Calu3 (cell line): ENCODE results near the gene PADI1. TPM values are rescaled to one million over a fixed set of nuclear protein-coding genes. Genes with fewer than 3 reads are reported as not detected.

Source experiments
- BruUV-seq: library from RNA; stranded (reverse); fragments of 400-500 nt; replicated peaks from 2 replicates; lab custom pipeline; 2021; lab: Mats Ljungman, UMichigan
- CTCF ChIA-PET: fragments of 300-600 bp; sonication (Branson Sonifier 250); formaldehyde crosslinking; loops from one replicate; lab custom pipeline; 2022; ENCODE audit warnings: antibody characterized with exemption; lab: Charles Lee
- DNase-seq: peaks from one replicate; pipeline ENCODE4 v3.0.0; 2022
- H3K27ac Mint-ChIP-seq: one replicate; pipeline ENCODE4 v1.8.0; 2022; ENCODE audit warnings: mixed read lengths; ENCODE audit not compliant: unreplicated experiment
- H3K27me3 Mint-ChIP-seq: one replicate; pipeline ENCODE4 v1.8.0; 2022; ENCODE audit warnings: mixed read lengths; ENCODE audit not compliant: unreplicated experiment
- H3K36me3 Mint-ChIP-seq: one replicate; pipeline ENCODE4 v1.8.0; 2022; ENCODE audit warnings: mild to moderate bottlenecking, moderate library complexity, mixed read lengths; ENCODE audit not compliant: insufficient read depth, unreplicated experiment
- H3K4me1 Mint-ChIP-seq: one replicate; pipeline ENCODE4 v1.8.0; 2022; ENCODE audit warnings: mild to moderate bottlenecking, low read depth, mixed read lengths; ENCODE audit not compliant: unreplicated experiment
- H3K4me3 Mint-ChIP-seq: one replicate; pipeline ENCODE4 v1.8.0; 2022; ENCODE audit warnings: mild to moderate bottlenecking, low read depth, moderate library complexity, mixed read lengths; ENCODE audit not compliant: unreplicated experiment
- H3K9me3 Mint-ChIP-seq: one replicate; pipeline ENCODE4 v1.8.0; 2022; ENCODE audit warnings: low read depth, mixed read lengths; ENCODE audit not compliant: unreplicated experiment
- intact Hi-C: fragments of 100-400 bp; cut with micrococcal nuclease; formaldehyde crosslinking; loops from one replicate; pipeline ENCODE4 v1.10.0; 2022; ENCODE audit not compliant: unreplicated experiment
- total RNA-seq: library from RNA; stranded (reverse); gene quantifications from 2 replicates; pipeline ENCODE4 v1.2.3, GENCODE V29; 2022
- TF ChIP-seq, protein P1 (sequence below): fragments of 200-600 bp; IDR thresholded peaks from one replicate; pipeline ENCODE4 v1.8.0; 2022; ENCODE audit warnings: antibody characterized with exemption; ENCODE audit not compliant: unreplicated experiment

The PADI1 gene
- total RNA-seq, 1 experiment from 2014 or later: 2.3 TPM

DNA sequence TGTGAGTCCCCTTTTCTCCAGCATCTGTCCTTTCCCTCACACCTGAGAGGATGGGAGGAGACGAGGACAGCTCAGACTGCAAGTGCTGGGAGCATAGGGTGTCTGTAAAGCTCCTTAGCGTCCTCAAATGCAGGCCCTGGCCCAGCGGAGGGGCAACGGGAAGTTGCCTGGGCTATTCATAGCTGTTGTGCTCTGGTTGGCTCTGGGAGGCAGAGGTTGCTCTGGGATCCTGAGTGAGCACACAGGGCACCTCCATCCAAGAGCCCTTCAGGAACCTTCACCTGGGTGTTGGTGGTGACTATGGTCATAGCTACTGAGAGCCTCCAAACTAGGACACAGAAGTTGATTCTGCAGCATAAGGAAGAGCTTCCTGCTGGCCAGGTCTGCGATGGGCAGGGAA, 2.6 kb downstream of the PADI1 start:
- BruUV-seq: TSS peak; percentile 37
- intact Hi-C loops: no loop called here
- peaks cover 17% of the 10 kb centered on the region for H3K36me3 Mint-ChIP-seq
- TF ChIP-seq, protein P1, sequence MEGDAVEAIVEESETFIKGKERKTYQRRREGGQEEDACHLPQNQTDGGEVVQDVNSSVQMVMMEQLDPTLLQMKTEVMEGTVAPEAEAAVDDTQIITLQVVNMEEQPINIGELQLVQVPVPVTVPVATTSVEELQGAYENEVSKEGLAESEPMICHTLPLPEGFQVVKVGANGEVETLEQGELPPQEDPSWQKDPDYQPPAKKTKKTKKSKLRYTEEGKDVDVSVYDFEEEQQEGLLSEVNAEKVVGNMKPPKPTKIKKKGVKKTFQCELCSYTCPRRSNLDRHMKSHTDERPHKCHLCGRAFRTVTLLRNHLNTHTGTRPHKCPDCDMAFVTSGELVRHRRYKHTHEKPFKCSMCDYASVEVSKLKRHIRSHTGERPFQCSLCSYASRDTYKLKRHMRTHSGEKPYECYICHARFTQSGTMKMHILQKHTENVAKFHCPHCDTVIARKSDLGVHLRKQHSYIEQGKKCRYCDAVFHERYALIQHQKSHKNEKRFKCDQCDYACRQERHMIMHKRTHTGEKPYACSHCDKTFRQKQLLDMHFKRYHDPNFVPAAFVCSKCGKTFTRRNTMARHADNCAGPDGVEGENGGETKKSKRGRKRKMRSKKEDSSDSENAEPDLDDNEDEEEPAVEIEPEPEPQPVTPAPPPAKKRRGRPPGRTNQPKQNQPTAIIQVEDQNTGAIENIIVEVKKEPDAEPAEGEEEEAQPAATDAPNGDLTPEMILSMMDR: no peak
- H3K9me3 Mint-ChIP-seq: peaks cover 3% of the 10 kb centered on the region
- CTCF ChIA-PET: interaction anchor here (0.5 to 2.0 kb wide), 3 partner anchors 21 to 82 kb away, joined by 4 to 7 read pairs (median 5); no protein-coding TSS in a partner anchor
- H3K27me3 Mint-ChIP-seq: no peaks in the 10 kb centered on the region
- peaks cover 69% of the 10 kb centered on the region for H3K4me1 Mint-ChIP-seq
- peak overlapping the region; percentile 83 for H3K27ac Mint-ChIP-seq
- no peak overlapping the region for H3K4me3 Mint-ChIP-seq
- DNase-seq: no peak

DNA sequence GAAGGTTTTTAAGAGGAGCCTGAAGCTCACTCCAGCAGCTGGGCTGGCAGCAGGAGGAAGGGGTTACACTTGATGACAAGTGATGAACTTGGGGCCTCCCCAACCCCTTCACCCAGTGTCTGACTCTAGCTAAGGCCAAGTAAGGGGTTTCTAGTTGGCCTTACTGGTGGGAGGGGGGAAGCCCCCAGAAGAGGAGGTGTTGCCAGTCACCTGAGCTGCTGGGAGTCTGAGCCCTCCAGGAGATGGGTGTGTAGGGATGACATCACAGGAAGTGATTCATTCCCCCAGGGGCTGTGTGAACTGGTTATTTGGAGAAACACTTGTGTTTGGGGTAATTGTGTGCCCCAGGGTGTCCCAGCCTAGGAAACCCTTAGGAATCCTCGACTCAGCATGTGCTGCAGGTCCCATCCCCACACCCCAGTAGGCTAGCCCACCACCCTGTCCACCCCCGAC, 3.1 kb downstream of the PADI1 start:
- CTCF ChIA-PET: interaction anchor here (0.5 to 2.0 kb wide), 5 partner anchors 19 to 83 kb away, joined by 3 to 7 read pairs (median 4); no protein-coding TSS in a partner anchor
- no TSS peak for BruUV-seq
- Mint-ChIP-seq H3K27me3 (no peaks in the 10 kb centered on the region), H3K4me3 (no peak overlapping the region), H3K9me3 (peaks cover under 1% of the 10 kb centered on the region), H3K36me3 (peaks cover 18% of the 10 kb centered on the region), H3K27ac (peak overlapping the region; percentile 83), H3K4me1 (peaks cover 69% of the 10 kb centered on the region)
- intact Hi-C loops: no loop called here
- DNase-seq: peak; percentile 71
- TF ChIP-seq, protein P1: no peak

DNA sequence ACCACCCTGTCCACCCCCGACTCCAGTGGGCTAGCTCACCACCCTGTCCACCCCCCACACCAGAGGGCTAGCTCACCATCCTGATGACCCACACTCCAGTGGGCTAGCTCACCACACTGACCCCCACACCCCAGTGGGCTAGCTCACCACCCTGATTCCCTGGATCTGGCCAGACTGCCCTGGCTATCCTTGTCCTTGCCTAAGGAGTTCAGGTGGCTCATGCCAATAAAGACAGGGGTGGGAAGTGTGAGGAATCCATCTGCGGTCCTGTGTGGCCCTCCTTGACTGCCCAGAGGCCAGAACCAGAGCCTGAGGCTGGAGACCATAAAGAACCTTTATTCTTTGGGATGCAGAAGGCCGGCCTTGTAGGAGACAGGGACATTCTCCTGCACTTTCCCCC, 3.6 kb downstream of the PADI1 start:
- no TSS peak for BruUV-seq
- Mint-ChIP-seq H3K4me1 (peaks cover 69% of the 10 kb centered on the region), H3K36me3 (peaks cover 19% of the 10 kb centered on the region), H3K9me3 (no peaks in the 10 kb centered on the region), H3K27ac (peak overlapping the region; percentile 83), H3K27me3 (no peaks in the 10 kb centered on the region), H3K4me3 (no peak overlapping the region)
- CTCF ChIA-PET: interaction anchor here (0.7 to 2.0 kb wide), 4 partner anchors 18 to 80 kb away, joined by 3 to 7 read pairs (median 4); no protein-coding TSS in a partner anchor
- TF ChIP-seq, protein P1: no peak
- intact Hi-C loops: no loop called here
- DNase-seq: no peak

DNA sequence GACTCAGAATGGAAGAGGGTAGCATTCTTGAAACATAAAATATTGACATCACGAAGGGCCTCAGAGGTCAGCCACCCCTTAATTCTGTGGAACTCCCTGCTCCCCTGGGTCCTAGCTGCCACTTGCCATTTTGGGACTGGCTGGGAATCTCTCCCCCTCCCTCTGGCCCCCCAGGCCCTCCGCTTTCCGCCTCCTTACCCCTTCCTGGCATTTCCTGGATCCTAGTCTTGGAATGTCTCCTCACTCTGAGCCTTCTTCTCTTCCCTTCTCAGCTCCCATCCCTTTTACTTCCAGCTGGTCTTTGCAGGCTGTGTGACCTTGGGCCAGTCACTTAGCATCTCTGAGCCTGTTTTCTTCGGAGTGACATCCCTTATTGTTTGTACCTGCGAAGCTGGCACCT, 4.5 kb downstream of the PADI1 start:
- Mint-ChIP-seq H3K27me3 (no peaks in the 10 kb centered on the region), H3K36me3 (peaks cover 19% of the 10 kb centered on the region), H3K9me3 (no peaks in the 10 kb centered on the region), H3K27ac (peak overlapping the region; percentile 34), H3K4me3 (no peak overlapping the region), H3K4me1 (peaks cover 69% of the 10 kb centered on the region)
- BruUV-seq: no TSS peak
- TF ChIP-seq, protein P1: no peak
- intact Hi-C loops: no loop called here
- DNase-seq: no peak
- CTCF ChIA-PET: no interaction called here
